Stimulated activated CD4-positive, alpha-beta T cell treated with anti-CD3 and anti-CD28 coated beads, Interleukin-12 subunit alpha, Interleukin-12 subunit beta, amount 100 ng/mL, for 4 hours (primary cell): Measurements from ENCODE around the gene BCDIN3D.
"Not testable (repeated sequence)": the region's sequence is repeated elsewhere in the genome, so short reads cannot be mapped to it uniquely, and the experiment has no call there.

Source experiments
- DNase-seq: peaks from one replicate; pipeline ENCODE4 v3.0.0-alpha.2; 2020

The BCDIN3D gene

DNA sequence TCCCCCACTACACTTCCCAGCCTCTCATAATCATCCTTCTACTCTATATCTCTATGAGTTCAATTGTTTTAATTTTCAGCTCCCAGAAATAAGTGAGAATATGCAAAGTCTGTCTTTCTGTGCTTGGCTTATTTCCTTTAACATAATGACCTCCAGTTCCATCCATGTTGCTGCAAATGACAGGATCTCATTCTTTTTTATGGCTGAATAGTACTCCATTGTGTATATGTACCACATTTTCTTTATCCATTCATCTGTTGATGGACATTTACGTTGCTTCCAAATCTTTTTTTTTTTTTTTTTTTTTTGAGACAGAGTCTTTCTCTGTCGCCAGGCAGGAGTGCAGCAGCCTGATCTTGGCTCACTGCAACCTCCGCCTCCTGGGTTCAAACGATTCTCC is 13.0 kb upstream of the BCDIN3D start:
- not testable (repeated sequence) for DNase-seq

DNA sequence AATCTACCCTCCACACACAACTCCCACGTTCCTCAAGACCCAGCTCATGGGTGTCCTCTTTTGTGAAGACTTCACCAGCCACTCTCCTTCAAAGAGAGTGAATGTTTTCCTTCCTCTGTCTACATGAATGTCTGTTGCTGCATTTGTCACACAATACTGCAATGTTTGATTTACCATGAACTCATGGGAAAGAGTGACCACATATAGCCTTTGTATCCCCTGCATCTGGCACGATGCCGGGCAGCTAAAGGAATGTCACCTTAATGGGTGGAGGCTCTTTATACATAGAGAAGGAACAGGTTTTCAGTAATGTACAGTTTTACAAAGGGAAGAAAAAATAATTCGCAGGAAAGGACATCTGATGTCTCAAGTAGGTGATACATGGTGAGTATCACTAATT is 12.1 kb upstream of the BCDIN3D start:
- no peak for DNase-seq

DNA sequence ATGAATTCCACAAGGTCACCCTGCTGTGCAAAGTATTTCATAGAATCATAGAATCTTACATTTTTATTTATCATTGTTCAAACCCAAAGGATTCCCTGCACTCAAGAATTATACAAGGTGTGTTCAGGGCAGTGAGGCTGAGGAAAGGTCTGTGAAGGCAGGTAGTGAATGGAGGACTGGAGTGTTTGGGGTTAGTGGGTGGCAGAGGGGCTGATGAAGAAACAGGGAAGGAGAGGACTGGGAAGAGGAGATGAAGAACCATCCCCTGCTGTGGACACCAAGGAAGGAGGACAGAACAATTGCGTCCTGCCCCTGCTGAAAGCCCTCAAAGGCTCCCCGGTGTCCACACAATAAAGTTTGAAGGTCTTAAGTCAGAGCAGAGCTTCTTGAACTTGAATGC is 10.8 kb upstream of the BCDIN3D start:
- no peak for DNase-seq

DNA sequence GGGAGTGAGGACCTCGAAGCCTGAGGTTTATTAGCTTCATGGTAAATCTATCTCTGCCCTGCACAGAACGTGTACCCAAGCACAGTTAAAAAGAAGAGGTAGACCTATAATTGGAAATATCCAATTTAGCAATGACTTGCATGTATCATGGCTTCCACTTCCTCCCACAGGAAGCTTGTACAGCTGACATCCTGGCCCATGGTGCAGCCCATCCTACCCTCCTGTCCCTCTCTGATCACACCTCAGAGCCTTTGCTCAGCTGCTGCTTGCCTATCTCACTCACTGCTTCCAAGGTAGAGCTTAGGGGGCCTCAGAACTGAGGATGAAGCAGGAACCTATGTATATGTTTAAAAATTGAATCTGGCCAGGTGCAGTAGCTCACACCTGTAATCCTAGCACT is 4.3 kb upstream of the BCDIN3D start:
- DNase-seq, result no peak

DNA sequence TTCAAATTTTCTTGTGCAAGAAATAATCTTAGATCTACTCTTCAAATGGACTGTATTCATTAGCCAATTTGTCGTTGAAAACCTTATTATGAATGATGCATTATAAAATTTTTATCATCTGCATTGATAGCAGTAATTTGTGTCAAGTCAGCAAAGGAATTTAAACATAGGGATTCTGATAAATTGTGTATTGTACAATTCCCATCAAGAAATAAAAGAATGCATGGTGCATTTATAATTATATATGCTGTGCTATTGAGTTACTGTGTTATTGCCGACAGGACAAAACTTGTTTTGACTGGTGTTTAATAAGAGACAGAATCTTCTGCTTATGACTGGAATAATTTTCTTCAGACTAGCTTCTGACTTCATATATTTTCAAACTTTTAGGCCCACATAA is 3.1 kb upstream of the BCDIN3D start:
- DNase-seq, result no peak

DNA sequence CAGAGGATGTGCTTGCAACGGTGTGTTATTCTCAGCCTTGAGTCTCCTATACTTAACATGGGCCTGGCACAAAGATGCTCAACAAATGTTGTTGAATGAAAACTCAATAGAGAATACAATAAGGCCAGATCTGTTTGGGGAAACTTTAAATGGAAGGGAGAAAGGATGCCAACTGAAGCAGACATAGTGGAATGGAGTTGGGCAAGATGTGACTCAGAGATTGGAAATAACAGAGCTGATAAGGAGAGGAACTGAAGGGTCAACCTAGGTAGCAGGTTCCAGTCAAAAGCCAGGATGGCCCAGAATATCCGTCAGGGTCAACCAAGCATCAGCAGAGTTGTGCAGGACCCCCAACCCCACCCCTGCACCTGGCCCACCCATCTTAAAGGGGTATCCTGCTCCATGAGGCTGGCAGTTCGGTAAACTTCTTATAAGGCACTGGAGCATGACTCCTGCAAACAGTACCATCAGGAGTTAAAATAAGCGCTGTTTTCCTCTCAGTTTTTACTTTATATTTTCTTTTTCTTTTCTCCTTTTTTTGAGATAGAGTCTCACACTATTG is 1.1 kb upstream of the BCDIN3D start:
- DNase-seq, result no peak

DNA sequence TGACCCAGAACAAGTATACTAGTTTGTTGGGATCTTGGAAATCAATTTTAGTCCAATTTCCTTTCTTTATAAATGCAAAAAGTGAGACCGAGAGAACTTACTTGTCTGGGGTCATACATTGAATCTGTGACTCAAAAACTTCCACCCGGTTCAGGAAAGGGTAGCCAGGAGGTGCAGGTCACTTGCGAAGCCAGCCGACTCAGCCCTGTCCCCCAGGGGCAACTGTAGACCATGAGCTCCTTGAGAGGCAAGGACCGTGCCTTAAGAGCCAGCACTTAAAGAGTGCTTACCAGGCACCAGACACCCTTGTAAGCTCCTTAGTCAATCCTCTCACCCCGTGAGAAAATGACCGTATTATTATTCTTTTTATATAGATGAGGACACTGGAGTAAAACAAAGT is 505 bp upstream of the BCDIN3D start:
- DNase-seq, result no peak

DNA sequence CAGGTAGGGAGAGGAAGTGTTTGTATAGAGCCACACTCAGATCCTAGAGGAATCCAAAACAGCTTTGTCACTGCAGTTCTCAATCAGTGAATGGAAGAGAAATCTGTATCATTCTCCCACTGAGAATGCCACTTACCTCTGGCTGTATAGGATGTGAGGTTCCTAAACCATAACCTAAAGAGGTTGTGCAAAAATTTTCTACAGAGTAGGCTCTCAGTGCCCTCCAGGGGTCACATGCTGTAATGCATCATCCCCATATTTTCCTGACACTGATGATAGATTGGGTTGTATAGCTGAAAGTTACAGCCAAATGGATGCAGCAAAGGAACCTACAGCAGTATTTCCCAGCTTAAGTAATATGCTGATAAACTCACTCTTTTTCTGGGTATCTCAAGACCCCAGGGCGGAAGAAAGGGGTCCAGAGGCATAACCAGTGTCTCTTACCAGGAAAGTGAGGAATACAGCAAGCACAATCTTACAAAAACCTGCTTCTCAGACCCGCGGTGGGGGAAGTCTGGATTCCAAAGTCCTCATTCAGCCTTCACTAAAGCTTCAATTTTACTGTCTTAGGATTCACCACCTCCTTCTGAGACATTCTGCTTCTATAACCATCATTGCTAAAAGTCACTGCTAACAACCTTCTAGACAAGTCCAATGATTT is 3.8 kb downstream of the BCDIN3D start:
- DNase-seq, result no peak

DNA sequence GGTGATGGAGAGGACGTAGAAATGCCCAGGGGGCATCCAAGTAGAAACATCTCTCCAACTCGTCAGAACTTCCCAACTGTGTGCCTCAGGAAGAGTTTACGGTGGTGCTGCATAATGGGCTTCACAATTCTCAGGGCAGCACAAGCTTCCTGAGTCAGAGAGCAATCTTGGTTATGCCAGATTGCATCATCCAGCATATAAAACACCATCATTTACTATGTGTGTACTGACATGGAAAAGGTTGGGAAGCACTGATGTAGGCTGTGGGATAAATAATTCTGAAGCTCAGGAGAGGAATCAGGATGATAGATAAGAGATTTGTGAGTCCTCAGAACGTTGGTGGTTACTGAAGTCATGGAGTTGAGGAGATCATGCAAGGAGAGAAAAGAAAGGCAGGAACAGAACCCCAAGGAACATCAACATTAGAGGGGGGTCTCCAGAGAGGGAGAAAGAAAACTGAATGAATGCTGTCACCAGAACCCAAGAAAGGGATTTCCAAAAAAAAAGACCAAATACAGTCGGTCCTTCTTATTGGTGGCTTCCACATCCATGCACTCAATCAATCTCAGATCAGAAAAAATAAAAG is 10.0 kb downstream of the BCDIN3D start:
- DNase-seq, result no peak

DNA sequence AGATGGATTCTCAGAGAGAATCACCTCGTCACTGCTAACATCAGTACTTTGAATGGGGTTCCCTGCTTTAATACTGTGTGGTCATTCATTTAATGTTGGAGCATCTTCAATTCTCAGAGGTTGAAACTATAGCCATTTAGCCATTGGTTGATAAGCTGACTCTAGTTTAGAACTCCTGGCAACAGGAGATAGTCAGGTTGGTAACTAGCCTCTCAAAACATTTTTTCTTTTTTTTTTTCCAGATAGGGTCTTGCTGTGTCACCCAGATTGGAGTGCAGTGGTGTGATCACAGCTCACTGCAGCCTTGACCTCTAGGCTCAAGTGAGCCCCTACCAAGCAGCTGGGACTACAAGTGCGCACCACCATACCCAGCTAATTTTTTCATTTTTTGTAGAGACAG is 11.2 kb downstream of the BCDIN3D start:
- DNase-seq, result no peak

DNA sequence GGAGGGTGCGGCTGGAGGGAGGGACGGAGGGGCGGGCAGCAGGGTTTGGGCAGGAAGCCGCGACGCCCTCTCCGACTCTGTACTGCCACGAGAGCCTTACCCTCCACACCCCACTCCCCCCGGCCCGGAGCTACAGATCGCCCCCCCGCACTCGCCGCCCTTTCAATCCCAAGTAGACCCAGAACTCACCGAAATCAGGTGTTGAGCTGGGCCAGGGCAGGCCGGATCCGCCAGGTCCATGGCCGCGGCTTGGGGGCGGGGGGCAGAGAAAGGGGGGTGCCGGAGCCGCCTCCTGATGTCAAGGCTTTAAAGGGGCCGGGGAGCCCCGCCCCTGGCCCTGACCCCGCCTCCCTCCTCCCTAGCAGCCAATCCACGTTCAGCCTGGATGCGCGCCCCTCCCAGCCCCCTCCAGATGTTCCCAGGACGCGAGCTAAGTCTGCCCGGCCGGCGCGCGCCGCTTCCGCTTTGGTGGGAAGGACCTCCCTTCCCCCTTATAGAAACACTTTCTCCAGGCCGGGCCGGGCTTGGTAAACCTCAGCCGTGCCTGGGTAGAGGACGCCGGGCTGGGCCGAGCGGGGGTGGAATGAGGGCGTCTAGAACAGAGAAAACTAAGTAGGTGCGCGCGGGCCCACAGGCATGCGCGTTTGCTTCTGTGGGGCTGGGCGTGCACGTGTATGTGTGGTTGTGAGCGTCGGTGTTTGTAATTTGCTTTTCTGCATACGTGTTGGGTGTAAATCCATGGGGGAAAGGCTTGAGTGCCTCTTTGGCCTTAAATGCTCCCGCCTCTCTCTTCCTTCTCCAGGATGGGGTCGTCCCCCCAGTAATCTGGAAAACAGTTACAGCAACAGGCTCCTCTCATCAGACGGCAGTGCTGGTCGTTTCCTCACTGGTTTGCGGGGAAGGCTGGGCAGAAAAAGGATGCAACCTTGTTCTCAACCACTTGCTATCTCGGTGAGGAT is 14.5 kb downstream of the BCDIN3D start, which contains the start of gene NCKAP5L:
Gene NCKAP5L, minus strand, starts transcription at position 281 of the 959 bp plus-strand sequence. CDS start 24,369 bp downstream, outside the sequence.
- DNase-seq, result peak; percentile 92

DNA sequence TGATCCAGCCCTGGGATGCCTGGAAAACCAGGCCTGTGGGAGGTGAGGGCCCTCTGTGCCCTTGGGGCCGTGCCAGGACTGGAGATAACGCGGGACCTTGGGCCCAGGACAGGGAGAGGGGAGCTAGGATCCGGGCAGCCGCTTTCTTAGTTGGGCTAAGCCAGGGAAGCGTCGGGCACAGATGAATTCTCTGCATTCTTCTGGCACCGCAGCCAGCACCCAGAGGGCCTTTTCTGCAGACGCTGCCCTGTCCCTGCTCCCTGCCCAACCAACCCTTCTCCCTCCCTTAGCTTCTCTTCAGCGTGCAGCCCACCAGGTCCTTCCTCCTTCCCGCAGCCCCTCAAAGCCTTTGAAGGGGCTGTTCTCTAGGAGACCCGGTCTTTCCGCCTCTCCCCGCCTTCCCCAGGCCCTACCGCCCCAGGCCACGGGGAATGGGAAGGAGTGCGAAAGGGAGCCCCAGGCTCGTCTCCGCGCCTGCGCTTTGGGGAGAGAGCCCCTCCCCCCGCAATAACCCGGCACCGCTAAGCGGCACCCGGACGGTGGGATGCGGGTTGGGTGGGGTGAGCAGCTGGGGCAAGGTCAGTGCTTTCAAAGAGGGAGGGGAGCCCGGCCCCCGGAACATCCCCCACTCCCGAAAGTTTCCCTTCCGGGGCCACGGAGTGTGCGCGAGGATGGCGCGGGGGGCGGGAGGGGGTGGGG is 15.4 kb downstream of the BCDIN3D start:
- peak; percentile 36 for DNase-seq

DNA sequence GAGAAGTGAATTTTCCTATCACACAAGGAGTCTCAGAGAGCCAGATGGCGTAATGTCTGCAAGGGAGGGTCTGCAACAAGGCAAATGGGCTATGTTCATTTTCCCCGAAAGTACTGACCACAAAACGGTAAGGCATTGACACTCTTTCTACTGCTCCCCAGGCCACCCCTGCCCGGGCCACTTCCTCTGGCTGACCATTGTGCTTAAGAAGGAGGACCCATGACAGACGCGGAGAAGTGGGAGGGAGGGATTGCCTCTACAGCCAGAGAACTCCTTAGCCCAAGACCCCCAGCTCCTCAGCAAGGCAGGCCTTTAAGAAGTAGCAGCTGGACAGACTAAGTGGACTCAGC is 15.9 kb downstream of the BCDIN3D start:
- no peak for DNase-seq

DNA sequence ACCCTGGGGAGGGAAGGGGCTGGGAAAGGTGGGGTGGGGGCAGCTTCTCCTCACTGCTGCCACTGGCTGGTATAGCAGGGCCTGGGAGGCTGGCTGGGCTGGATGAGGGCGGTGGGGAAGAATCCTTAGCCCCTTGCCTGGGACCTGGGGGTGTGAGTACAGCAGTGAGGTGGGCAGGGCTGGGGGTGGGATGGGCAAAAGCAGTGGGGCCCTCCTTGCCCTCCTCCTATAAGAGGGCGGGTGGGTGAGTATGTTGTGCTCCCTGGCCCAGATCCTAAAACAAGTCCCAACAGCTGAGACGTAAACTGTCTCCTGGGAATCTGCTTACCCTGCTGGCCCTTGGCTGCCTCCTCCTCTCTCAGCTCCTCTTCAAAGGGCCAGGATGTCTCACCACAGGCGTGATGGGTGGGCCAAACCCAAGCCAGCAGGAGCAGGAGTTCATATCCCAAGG is 16.9 kb downstream of the BCDIN3D start:
- DNase-seq, result no peak

DNA sequence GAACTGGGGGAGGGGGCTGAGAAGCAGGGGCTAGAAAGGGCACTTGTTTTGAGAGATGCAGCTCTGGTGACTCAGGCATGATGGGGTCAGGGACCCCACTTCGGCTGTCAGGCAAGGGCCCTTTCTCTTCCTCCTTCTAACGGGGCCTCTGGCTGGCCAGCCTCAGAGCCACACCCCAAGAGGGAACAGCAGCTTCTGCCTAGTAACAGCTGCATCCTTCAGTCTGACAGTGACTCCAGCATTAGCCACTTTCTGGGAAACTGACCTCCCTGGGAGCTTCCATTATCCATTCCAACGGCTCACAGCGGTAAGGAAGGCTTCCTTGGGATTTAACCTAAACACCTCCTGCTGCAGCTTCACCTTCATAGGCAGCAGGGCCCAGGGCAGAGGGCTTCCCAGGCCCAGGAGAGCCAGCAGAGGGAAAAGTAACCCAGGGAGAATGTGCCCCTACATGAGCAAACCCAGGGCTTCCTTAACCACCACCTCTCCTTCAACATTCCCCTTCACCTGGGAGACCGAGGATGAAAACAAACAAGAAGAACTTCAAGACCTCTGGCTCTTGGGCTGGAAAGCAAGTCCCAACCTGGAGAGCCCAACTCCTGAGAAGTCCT is 17.4 kb downstream of the BCDIN3D start:
- no peak for DNase-seq

DNA sequence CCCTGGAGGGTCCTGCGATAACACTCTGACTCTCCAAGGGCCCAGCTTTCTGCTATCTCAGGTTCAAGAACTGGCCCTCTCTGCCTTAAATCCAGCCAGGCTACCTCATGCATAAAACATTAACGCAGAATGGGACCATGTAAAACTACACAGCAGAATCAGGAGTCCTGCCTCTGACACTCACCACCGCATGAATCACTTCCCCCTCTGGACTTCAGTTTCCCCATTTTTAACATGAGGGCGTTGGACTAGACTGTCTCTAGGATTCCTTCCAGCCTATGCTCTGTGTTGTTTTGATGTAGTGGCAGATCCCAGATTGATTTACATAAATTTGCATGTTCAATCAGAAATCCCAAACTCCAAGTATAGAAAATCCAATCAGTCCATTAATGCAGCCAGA is 18.0 kb downstream of the BCDIN3D start:
- no peak for DNase-seq

DNA sequence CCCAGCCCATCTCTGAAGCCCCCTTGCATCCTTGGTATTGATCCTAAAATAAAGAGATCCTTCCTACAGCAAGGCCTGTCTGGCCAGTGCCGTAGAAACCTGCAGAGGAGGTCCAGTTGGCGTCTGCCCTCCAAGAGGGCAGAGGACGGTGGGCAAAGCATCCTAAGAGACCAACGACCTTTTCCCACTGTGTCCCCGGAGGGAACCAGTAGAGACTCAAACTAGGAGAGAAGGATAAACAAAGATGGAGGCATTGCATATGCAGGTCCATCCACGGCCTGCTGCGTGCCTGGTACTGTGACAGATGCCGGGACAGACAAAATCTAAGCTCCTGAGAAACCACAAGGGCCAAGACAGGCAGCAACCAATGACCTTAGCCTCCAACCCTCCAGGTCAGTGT is 18.5 kb downstream of the BCDIN3D start:
- DNase-seq, result no peak

DNA sequence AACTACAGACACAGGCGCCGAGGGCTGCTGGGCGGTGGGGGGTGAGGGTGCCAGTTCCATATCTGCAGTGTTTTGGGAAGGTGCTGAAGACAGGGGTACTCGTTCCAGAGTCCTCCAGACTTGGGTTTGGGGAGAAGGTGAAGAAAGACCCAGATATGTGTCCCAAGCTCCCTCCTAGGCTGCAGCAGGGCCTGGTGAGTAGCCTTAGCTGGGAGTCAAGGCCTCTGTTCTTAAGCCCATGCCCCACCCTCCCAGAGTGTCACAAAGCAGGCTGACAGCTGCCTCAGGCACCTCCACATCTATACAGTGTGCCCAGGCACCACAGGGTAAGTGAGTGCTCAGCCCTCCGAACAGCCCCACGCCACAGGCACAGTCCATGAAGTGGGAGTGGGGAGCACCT is 19.0 kb downstream of the BCDIN3D start:
- DNase-seq, result no peak

DNA sequence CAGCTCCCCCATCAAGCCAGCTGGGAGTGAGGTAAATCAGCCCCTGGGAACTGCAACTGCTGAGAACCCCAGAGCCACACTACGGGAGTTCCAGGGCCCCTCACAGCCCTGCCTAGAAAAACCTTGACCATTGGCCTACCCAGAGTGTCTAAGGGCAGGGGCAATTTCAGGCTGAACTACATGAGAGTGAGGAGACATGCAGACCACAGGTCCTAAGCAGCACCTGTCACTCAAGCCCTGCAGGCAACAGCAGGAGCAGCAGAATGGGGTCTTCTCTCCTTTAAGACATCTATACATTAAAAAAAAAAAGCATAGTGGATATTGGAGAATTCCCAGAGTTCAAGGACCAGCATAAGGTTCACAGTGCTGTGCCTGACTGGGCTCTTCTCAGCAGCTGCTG is 19.6 kb downstream of the BCDIN3D start:
- no peak for DNase-seq

DNA sequence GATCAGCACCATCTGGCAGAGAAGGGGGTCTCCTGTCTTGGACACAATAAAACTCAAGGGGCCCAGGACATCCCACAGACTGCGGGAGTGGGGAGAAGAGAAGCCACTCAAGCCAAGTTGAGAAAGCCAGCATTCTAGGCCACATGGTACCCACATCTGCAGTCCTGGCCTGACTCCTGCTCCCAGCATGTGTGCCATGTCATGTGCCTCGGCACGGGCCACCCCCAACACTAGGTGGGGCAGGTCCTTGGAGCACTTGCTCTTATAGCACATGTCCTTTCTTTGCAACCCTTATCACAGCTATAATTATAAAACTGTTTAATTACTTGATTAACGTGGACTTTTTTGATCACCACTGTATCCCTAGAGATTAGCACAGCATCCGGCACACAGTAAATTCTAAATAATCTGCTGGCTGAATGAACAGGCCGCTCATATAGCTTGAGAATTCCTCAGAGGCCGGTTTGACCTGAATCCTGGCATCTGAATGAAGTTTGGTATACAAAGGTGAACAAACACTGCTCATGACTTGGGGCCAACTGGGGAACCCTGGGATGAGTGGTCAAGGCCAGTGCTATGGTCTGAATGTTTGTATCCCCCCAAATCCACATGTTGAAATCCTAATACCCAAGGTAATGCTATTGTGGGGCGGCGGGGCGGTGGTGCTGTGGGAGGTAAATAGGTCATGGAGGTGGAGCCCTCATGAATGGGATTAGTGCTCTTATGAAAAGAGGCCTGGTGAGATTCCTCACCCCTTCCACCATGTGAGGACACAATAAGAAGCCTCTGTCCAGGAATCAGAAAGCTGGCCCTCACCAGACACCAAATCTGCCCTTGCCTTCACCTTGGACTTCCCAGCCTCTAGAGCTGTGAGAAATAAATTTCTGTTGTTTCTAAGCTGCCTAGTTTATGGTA is 21.3 kb downstream of the BCDIN3D start:
- no peak for DNase-seq

DNA sequence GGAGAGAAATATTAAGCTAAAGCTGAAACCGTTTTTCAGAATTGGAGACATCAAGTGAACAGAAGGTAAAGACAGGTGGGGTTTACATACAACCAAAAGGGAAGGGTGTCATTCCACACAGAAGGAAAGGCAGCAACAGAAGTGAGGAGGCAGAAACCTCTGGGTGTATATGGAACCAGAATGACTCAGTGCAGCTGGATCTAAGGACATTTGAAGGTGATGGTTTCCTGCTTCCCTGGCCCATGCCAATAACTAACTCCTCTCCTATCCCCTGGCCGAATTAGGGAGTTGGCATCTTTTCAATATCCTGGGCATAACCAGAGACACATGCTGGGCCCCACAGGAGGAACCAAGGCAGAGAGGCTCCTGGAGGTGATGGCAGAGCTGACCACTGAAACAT is 23.1 kb downstream of the BCDIN3D start:
- no peak for DNase-seq
